A673 (cell line): ENCODE results near the gene PLSCR5. TPM values are rescaled to one million over a fixed set of nuclear protein-coding genes. Genes with fewer than 3 reads are reported as not detected.

ENCODE experiments used
- BruUV-seq: library from RNA; stranded (reverse); fragments of 400-500 nt; replicated peaks from 2 replicates; lab custom pipeline; 2021; lab: Mats Ljungman, UMichigan
- CTCF ChIA-PET: fragments of 300-600 bp; sonication (Branson Sonifier 250); formaldehyde crosslinking; loops from one replicate; lab custom pipeline; 2022; ENCODE audit warnings: antibody characterized with exemption; lab: Charles Lee
- POLR2A ChIA-PET: fragments of 300-600 bp; sonication (Branson Sonifier 250); formaldehyde crosslinking; loops from one replicate; lab custom pipeline; 2022; ENCODE audit warnings: antibody characterized with exemption; ENCODE audit not compliant: low non-redundant PET; lab: Charles Lee
- DNase-seq: peaks from one replicate; pipeline ENCODE4 v3.0.0-alpha.2; 2015; ENCODE audit warnings: low spot score
- H3K27ac ChIP-seq: fragments of 200-600 bp; sonication (generic); 2 replicates; pipeline ENCODE4 v1.5.1; 2016; ENCODE audit warnings: mixed run types, low read depth, mild to moderate bottlenecking, mixed read lengths, antibody characterized with exemption, low read length; ENCODE audit not compliant: poor library complexity, severe bottlenecking
- H3K27me3 ChIP-seq: fragments of 200-600 bp; sonication (generic); replicated peaks from 2 replicates; pipeline ENCODE4 v1.6.1; 2017; ENCODE audit warnings: mixed run types, low read depth, mild to moderate bottlenecking, mixed read lengths, antibody characterized with exemption, low read length; ENCODE audit not compliant: insufficient read depth, poor library complexity
- H3K36me3 ChIP-seq: fragments of 200-600 bp; sonication (generic); 2 replicates; pipeline ENCODE4 v1.6.1; 2016; ENCODE audit warnings: mixed run types, mild to moderate bottlenecking, mixed read lengths, antibody characterized with exemption, low read length; ENCODE audit not compliant: insufficient read depth, poor library complexity, severe bottlenecking
- H3K4me1 ChIP-seq: fragments of 200-600 bp; sonication (generic); 2 replicates; pipeline ENCODE4 v1.6.1; 2017; ENCODE audit warnings: mixed run types, mild to moderate bottlenecking, mixed read lengths, antibody characterized with exemption, low read length; ENCODE audit not compliant: insufficient read depth, poor library complexity, severe bottlenecking
- H3K4me3 ChIP-seq: fragments of 200-600 bp; sonication (generic); 2 replicates; pipeline ENCODE4 v1.5.1; 2016; ENCODE audit warnings: low read depth, mixed run types, mild to moderate bottlenecking, mixed read lengths, low read length; ENCODE audit not compliant: poor library complexity, severe bottlenecking
- H3K9me3 ChIP-seq: fragments of 200-600 bp; sonication (generic); 2 replicates; pipeline ENCODE4 v1.6.1; 2016; ENCODE audit warnings: mixed run types, low read depth, mild to moderate bottlenecking, mixed read lengths, antibody characterized with exemption, low read length; ENCODE audit not compliant: poor library complexity, severe bottlenecking
- CTCF ChIP-seq: fragments of 300-800, 200-600 bp; sonication (generic); conservative IDR thresholded peaks from 2 replicates; pipeline ENCODE4 v1.5.1; 2017; ENCODE audit warnings: low read depth, mild to moderate bottlenecking, antibody characterized with exemption, low read length, moderate library complexity, mixed read lengths
- EZH2 ChIP-seq: fragments of 200-600 bp; sonication (generic); IDR thresholded peaks from 2 replicates; pipeline ENCODE4 v1.6.1; 2017; ENCODE audit warnings: borderline replicate concordance, low read depth, mild to moderate bottlenecking, mixed read lengths, antibody characterized with exemption, low read length; ENCODE audit not compliant: poor library complexity, severe bottlenecking
- intact Hi-C: fragments of 100-400 bp; cut with micrococcal nuclease; formaldehyde crosslinking; loops from one replicate; pipeline ENCODE4 v1.10.0; 2022; ENCODE audit not compliant: unreplicated experiment
- total RNA-seq: library from RNA; stranded (reverse); gene quantifications from 2 replicates; pipeline ENCODE4 v1.2.3, GENCODE V29; 2021

Gene PLSCR5
- total RNA-seq, 1 experiment from 2014 or later = not detected

DNA sequence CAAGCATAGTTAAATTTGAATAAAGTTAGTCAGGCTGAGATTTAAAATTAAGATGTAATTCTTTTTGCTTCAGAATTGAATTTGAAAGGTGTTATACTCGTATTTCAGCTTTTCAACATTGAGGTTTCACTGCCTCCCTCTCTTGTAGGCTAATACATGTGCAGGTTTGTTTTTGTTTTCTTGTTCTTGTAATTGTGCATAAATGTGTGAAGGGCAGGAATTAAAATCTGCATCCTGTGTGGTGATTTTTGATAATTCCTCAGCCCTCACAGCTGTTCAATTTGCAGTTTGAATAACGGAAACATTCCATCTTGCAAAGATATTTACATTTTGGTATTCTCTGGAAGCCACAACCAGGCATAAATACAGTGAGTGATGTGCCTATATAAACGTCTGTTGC is 35.8 kb downstream of the PLSCR5 start:
- H3K9me3 ChIP-seq = no peaks in the 10 kb centered on the region
- no peaks in the 10 kb centered on the region for H3K4me1 ChIP-seq
- no peak overlapping the region for H3K27ac ChIP-seq
- H3K27me3 ChIP-seq = no peaks in the 10 kb centered on the region
- no peaks in the 10 kb centered on the region for H3K36me3 ChIP-seq
- H3K4me3 ChIP-seq = no peak overlapping the region
- ChIA-PET CTCF (no interaction called here), POLR2A (no interaction called here)
- no peak for DNase-seq
- BruUV-seq = no TSS peak
- TF ChIP-seq EZH2 = no peak
- TF ChIP-seq CTCF = no peak
- intact Hi-C loops = no loop called here

GRCh38 chr3:146566138-146566537 is 39.0 kb downstream of the PLSCR5 start:
- TF ChIP-seq EZH2 = no peak
- TF ChIP-seq CTCF = no peak
- no peaks in the 10 kb centered on the region for H3K27me3 ChIP-seq
- H3K4me1 ChIP-seq = no peaks in the 10 kb centered on the region
- no peaks in the 10 kb centered on the region for H3K9me3 ChIP-seq
- no peaks in the 10 kb centered on the region for H3K36me3 ChIP-seq
- DNase-seq = no peak
- H3K27ac ChIP-seq = no peak overlapping the region
- no peak overlapping the region for H3K4me3 ChIP-seq
- ChIA-PET POLR2A (no interaction called here), CTCF (no interaction called here)
- intact Hi-C loops = no loop called here
- BruUV-seq = no TSS peak

DNA sequence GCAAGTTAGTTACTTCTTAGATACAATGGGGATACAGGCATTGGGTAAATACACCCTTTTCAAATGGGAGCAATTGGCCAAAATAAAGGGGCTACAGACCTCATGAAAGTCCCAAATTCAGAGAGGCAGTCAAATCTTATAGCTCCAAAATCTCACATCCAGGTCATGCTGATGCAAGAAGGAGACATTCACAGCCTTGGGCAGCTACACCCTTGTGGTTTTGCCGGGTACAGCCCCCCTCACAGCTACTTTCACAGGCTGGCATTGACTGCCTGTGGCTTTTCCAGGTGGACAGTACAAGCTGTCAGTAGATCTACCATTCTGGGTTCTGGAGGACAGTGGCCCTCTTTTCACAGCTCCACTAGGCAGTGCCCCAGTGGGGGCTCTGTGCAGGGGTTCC is 43.3 kb downstream of the PLSCR5 start:
- CTCF ChIA-PET = no interaction called here
- POLR2A ChIA-PET = no interaction called here

More for the DNA sequence above, 43.3 kb downstream of the PLSCR5 start:
- intact Hi-C loops = no loop called here
- Histone ChIP-seq H3K4me3 (no peak overlapping the region), H3K27ac (no peak overlapping the region), H3K9me3 (no peaks in the 10 kb centered on the region), H3K4me1 (no peaks in the 10 kb centered on the region), H3K27me3 (no peaks in the 10 kb centered on the region), H3K36me3 (no peaks in the 10 kb centered on the region)
- DNase-seq = no peak
- BruUV-seq = no TSS peak
- TF ChIP-seq CTCF (no peak), EZH2 (no peak)
